HFFc6 (cell line): ENCODE measurements around the gene MTMR3. TPM values are rescaled to one million over a fixed set of nuclear protein-coding genes. Genes with fewer than 3 reads are reported as not detected.

Experiments
- DNase-seq: peaks from one replicate; pipeline ENCODE4 v3.0.0-alpha.2; 2018
- H3K27ac Mint-ChIP-seq: 2 replicates; pipeline ENCODE4 v1.8.0; 2020; ENCODE audit warnings: mild to moderate bottlenecking, mixed read lengths
- H3K27me3 Mint-ChIP-seq: 2 replicates; pipeline ENCODE4 v1.8.0; 2021; ENCODE audit warnings: mild to moderate bottlenecking, moderate library complexity, mixed read lengths; ENCODE audit not compliant: insufficient read depth
- H3K36me3 Mint-ChIP-seq: 2 replicates; pipeline ENCODE4 v1.8.0; 2021; ENCODE audit warnings: low read depth, mixed read lengths
- H3K4me1 Mint-ChIP-seq: 2 replicates; pipeline ENCODE4 v1.8.0; 2020; ENCODE audit warnings: low read depth, mixed read lengths
- H3K4me3 Mint-ChIP-seq: 2 replicates; pipeline ENCODE4 v1.8.0; 2020; ENCODE audit warnings: mild to moderate bottlenecking, moderate library complexity, mixed read lengths
- H3K9me3 Mint-ChIP-seq: 2 replicates; pipeline ENCODE4 v1.8.0; 2020; ENCODE audit warnings: mild to moderate bottlenecking, mixed read lengths
- CTCF ChIP-seq: fragments of 200-600 bp; sonication (generic); IDR thresholded peaks from 2 replicates; pipeline ENCODE4 v1.5.0; 2021; ENCODE audit warnings: antibody characterized with exemption, mild to moderate bottlenecking
- total RNA-seq, 6 experiments: library from RNA; stranded (reverse); fragmentation: NEBNext Ultra II Directional; extraction: Animal tissue kit (Norgen Biotek cat#: 25700); gene quantifications; 2 replicates in 1 of 6; 3 replicates in 5 of 6; pipeline ENCODE4 v1.2.3, GENCODE V29; 2021

MTMR3 gene
- total RNA-seq, 6 experiments from 2014 or later: 19.0 to 27.0 (median 21.7) TPM

- no peak for DNase-seq
- no peak overlapping the region for H3K4me3 Mint-ChIP-seq
- peaks cover 1% of the 10 kb centered on the region for H3K27me3 Mint-ChIP-seq
- H3K27ac Mint-ChIP-seq: no peak overlapping the region
- TF ChIP-seq CTCF: no peak
- peaks cover 29% of the 10 kb centered on the region for H3K4me1 Mint-ChIP-seq
- H3K36me3 Mint-ChIP-seq: no peaks in the 10 kb centered on the region
- H3K9me3 Mint-ChIP-seq: no peaks in the 10 kb centered on the region
These were observed 164.4 kb downstream of the MTMR3 start for GRCh38 chr22:30047364-30047738.

GRCh38 chr22:30048681-30049080 lies 165.7 kb downstream of the MTMR3 start:
- Mint-ChIP-seq H3K9me3 (no peaks in the 10 kb centered on the region), H3K4me3 (no peak overlapping the region), H3K27me3 (peaks cover 1% of the 10 kb centered on the region), H3K4me1 (peaks cover 15% of the 10 kb centered on the region), H3K27ac (no peak overlapping the region), H3K36me3 (no peaks in the 10 kb centered on the region)
- TF ChIP-seq CTCF: no peak
- DNase-seq: no peak

- DNase-seq: no peak
- H3K4me3 Mint-ChIP-seq: no peak overlapping the region
- H3K4me1 Mint-ChIP-seq: no peaks in the 10 kb centered on the region
- TF ChIP-seq CTCF: no peak
- peaks cover 10% of the 10 kb centered on the region; the same call in 1 of the 2 replicates for H3K9me3 Mint-ChIP-seq
- no peak overlapping the region for H3K27ac Mint-ChIP-seq
- H3K27me3 Mint-ChIP-seq: peaks cover 3% of the 10 kb centered on the region
- no peaks in the 10 kb centered on the region for H3K36me3 Mint-ChIP-seq
These were observed 171.2 kb downstream of the MTMR3 start for GRCh38 chr22:30054067-30054763.

GRCh38 chr22:30054764-30055069 lies 171.7 kb downstream of the MTMR3 start:
- no peak overlapping the region for H3K4me3 Mint-ChIP-seq
- H3K27me3 Mint-ChIP-seq: peaks cover 5% of the 10 kb centered on the region
- H3K9me3 Mint-ChIP-seq: peaks cover 10% of the 10 kb centered on the region; the same call in 1 of the 2 replicates
- DNase-seq: no peak
- no peak overlapping the region for H3K27ac Mint-ChIP-seq
- no peak for TF ChIP-seq CTCF
- H3K4me1 Mint-ChIP-seq: no peaks in the 10 kb centered on the region
- no peaks in the 10 kb centered on the region for H3K36me3 Mint-ChIP-seq

- Mint-ChIP-seq H3K9me3 (peaks cover 10% of the 10 kb centered on the region; the same call in 1 of the 2 replicates), H3K4me1 (no peaks in the 10 kb centered on the region)
- no peak for DNase-seq
These were observed 173.0 kb downstream of the MTMR3 start for GRCh38 chr22:30056015-30056414.

More at GRCh38 chr22:30056015-30056414, 173.0 kb downstream of the MTMR3 start:
- no peak for TF ChIP-seq CTCF
- Mint-ChIP-seq H3K27ac (no peak overlapping the region), H3K27me3 (peaks cover 5% of the 10 kb centered on the region; the same call in 1 of the 2 replicates), H3K36me3 (no peaks in the 10 kb centered on the region), H3K4me3 (no peak overlapping the region)
